ENCODE measurements around the gene GTF3C4.
"Not testable (repeated sequence)": the region's sequence is repeated elsewhere in the genome, so short reads cannot be mapped to it uniquely, and the experiment has no call there.

Gene GTF3C4

DNA sequence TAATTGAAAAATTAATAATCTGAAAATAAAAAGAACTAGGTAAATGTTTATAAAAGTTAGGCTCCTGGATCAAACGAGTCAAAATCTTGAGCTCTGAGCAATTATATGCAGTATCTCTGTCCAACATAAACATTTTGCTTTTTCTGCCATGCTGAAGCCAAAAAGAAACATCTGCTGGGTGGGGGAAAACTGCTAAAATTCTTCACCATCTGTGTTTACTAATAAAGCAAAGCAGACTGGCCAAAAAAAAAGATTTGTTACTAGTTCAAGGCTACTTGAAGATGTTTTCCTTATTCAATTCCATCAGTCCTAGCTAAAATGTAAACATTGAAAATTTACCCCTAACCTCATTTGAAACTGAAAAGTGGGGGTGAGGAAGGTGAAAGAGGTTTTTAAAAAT lies 29.7 kb downstream of the GTF3C4 start:
- DNase-seq (ENCODE audit: low read depth) = no peak

DNA sequence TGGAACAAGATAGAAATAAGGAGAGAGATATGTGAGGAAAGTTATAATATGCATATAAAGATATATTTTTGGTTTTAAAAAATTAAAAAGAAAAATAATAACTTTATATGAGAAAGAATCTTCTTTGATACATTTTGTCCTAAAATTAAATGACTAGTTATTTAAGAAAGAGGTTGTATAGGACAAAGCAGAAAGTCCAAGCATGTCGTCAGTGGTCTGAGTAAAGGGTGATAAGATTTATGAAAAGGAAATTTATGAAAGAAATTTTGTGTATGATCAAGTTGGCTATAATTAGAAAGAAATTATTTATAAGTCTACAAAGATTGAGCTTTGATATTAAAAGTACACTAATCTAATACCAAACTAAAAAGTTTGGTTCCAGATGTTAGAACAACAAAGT lies 32.0 kb downstream of the GTF3C4 start:
- DNase-seq (ENCODE audit: low read depth) = no peak

DNA sequence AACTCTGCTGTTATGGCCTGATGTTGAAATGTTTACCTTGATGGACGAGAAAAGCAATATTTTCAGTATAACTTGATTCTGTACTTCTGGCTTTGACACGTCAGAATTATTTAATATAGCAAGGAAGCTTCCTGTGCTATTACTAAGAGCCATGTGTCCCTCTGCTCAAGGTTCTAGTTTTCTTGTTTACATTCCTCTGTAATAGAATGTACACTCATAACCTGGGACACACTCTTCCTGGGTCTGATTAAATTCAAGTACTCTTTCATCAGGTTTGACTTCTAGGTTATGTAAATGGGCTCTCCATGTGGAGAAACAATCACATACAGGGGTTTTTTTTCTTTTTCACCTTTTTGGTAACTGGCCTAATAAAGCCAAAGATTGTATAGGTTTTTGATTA lies 33.1 kb downstream of the GTF3C4 start:
- no peak for DNase-seq (ENCODE audit: low read depth)

DNA sequence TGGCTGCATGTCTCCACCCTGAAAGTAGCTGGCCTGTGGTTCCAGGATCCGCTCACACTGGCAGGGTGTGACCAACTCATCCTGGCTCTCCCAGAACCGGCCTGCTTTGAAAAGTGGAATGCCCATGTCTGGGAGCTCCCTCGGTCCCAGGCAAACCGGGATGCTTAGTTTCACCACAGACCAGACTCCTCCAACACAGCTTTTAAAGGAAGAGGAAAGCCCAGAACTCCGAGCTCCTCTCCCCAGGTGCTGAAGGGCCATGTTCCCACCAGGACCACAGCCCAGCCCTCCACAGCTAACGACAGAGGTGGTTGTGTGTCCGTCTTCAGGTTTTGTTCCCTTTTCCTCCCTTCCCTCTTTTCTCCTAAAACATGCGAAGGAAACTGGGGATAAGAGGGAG lies 38.0 kb downstream of the GTF3C4 start:
- DNase-seq (ENCODE audit: low read depth) = no peak

DNA sequence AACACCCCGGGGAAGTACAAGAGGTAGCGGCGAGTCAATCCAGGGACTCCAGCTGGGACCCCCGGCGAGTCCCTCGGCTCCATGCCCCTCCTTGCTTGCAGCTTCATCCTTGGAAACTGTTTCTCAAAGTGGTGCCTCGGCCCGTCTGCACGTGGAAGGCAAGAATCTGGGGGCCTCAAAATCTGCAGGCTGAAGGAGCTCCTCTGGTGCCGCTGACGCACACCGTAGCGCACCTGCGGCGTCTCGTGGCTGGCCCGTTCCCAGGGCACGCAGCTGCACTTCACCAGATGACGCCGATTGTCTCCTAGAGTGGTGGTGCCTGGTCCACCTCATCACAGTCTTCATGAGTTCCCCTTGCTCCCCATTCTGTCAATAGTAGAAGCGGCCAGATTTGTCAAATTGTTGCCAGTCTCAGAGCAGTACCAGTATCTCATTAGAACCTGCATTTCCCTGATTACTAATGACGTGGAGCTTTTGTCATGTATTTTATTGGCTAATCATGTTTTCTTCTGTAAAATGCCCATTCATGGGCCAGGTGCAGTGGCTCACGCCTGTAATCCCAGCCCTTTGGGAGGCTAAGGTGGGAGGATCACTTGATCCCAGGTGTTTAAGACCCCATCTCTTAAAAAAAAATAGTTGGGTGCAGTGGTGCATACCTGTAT lies 38.6 kb downstream of the GTF3C4 start:
- DNase-seq (ENCODE audit: low read depth) = no peak

DNA sequence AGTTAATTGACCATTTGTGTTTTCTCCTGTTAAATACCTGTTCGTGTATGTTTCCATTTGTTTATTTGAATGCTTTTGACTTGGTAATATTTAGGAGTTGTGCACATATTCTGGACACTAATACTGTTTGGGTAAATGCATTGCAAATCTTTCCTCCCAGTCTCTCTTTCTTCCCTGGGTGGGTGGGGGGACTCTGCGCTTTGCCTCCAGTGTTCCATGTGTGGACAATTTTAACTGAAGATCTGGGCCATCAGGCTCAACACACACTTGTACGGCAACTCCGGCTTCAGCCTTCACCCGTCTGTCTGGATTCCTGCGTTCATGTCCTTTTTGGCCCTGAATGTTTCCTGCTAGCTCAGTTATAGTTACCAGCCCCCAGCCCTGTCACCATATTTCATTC lies 40.1 kb downstream of the GTF3C4 start:
- DNase-seq (ENCODE audit: low read depth) = no peak

DNA sequence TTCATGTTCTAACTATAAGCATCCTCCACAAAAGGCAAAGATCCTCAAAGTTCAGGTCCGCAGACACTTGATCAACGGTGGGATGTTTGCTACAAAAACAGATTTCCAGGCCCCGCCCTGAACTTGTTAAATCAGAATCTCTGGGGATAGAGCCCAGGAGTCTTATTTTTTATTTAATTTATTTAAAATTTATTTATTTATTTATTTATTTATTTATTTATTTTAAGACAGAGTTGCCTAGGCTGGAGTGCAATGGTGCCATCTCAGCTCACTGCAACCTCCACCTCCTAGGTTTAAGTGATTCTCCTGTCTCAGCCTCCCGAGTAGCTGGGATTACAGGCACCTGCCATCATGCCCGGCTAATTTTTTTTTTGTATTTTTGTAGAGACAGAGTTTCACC lies 40.9 kb downstream of the GTF3C4 start:
- DNase-seq (ENCODE audit: low read depth) = not testable (repeated sequence)

DNA sequence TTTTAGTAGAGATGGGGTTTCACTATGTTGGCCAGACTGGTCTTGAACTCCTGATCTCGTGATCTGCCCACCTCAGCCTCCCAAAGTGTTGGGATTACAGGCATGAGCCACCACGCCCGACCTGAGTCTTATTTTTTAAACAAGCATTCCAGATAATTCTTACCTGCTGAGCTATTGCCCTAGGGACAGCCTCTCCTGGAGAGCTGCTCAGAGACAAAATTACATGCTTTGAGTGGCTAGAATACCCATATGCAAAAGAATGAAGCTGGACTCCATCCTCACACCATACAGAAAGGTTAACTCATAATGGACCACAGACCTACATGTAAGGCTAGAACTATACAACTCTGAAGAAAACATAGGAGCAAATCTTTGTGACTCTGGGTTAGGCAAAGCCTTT lies 41.6 kb downstream of the GTF3C4 start:
- no peak for DNase-seq (ENCODE audit: low read depth)

DNA sequence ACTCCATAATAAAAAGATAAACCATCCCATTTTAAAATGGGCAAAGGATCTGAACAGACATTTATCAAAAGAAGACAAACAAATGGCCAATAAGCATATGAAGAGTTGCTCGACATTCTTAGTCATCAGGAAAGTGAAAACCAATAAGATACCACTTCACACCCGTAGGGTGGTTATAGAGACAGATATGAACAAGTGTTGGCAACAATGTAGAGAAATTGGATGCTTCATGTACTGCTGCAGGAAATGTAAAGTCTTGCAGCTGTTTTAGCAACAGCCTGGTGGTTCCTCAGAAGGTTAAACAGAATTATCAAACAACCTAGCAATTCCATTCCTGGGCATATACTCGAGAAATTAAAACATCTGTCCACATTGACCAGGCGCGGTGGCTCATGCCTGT lies 42.5 kb downstream of the GTF3C4 start:
- no peak for DNase-seq (ENCODE audit: low read depth)

DNA sequence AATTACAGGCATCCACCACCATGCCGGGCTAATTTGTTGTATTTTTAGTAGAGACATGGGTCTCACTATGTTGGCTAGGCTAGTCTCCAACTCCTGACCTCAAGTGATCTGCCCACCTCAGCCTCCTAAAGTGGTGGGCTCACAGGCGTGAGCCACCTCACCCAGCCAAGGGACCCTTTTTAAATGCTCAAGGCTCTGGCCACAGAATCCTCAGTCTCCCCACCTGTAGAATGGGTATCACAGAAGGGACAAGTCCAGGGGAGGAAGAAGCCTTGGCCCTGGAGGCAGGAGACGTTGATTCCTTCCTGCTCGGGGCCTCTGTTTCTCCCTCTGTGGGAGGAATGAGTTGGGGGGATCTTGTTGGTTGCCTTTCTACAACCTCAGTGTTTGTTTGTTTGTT lies 45.7 kb downstream of the GTF3C4 start:
- DNase-seq (ENCODE audit: low read depth) = no peak

DNA sequence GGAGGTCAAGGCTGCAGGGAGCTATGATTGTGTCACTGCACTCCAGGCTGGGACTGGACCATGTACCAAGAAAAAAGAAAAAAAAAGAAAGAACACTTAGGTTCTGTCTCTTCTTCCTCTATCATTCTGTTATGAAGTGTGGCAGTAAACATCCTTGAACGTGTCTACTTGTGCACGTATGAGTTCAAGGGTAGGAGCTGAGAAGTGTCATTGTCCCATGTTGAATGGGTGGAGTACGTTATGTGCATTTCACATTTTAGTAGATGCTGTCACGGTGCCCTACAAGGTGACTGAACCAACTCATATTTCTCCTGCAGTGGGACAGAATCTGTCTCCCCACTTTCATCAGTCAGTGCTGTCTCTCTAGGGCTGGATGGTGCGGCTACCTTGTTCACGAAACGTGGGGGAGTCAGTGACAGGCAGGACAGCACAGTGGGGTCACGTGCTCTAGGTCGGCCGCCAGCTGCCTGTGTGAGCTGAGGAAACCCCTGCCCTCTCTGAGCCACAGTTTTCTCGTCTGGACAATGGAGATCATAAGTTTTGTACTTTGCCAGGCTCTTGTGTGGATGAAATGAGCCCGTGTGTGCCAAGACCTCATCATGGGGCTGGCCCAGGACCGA lies 47.2 kb downstream of the GTF3C4 start:
- DNase-seq (ENCODE audit: low read depth) = no peak

DNA sequence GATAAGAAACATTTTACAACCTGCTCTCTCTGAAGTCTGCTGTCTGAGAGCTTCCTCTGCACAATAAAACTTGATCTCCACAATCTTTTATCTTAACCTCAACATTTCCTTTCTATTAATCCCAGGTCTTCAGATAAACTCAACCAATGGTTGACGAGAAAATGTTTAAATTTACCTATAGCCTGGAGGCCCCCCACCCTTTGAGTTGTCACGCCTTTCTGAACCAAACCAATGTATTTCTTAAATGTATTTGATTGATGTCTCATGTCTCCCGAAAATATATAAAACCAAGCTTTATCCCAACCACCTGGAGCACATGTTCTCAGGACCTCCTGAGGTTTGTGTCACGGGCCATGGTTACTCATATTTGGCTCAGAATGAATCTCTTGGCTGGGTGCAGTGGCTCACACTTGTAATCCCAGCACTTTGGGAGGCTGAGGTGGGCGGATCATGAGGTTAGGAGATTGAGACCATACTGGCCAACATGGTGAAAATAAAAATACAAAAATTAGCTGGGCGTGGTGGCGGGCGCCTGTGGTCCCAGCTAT lies 48.2 kb downstream of the GTF3C4 start:
- DNase-seq (ENCODE audit: low read depth) = not testable (repeated sequence)

DNA sequence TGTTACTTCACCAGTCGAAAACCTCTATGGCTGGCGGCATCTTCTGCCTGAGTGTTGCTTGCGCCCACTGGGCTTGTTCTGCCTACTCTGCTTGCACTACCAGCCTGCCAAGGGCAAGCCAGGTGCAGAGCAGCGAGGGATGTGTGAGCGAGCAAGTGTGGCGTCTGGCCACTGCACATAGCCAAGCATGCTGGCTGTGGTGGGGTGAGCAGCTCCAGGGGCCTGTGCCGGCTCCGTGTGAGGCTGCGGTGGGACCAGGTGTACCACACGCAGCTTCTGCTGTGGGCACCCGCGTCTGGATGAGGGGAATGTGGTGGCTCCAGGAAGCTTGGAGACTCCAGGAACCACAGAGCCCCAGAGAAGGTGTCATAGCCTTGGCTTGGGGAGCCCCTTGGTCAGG lies 51.4 kb downstream of the GTF3C4 start:
- DNase-seq (ENCODE audit: low read depth) = no peak

DNA sequence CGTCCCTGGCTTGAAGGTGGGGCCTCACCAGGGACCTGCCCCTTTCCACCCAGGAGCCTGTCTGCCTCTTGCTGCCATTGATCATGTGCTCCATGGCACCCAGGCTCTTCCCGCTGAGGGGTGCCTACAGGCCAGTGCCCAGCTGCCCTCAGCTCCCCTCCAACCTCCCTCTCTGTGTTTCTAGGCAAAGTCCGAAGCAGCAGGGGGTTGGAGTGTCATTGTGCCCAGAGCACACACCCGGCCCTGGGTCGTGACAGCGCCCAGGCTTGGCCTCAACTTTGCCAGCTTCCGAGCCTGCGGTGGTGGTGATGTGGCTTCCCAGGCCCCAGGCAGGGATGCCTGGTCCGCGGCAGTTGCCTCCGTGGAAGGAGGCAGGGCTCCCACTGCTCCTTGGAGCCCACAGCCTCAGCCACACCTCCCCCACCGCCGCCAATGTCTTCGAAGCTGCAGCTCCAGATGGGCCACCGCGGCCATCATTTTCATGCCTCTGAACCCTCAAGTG lies 52.4 kb downstream of the GTF3C4 start:
- DNase-seq (ENCODE audit: low read depth) = no peak

DNA sequence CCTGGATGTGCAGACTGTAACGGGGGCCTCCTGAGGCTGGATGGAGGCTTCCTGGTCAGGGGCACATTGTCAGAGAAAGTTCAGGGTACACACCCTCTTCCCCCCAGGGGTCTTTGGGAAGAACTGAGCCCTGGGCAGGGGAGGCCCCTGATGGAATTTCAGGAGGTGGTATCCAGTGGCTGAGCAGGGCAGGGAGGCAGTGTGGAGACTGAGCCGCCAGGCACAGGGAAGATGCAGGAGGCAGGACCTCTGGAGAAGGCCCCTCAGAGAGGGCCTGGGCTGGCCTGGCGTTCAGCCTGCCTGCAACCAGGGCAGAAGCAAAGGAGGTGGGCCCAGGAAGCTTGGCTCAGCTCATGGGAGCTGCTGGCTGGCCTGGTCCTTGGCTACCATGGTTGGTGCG lies 53.5 kb downstream of the GTF3C4 start:
- no peak for DNase-seq (ENCODE audit: low read depth)

DNA sequence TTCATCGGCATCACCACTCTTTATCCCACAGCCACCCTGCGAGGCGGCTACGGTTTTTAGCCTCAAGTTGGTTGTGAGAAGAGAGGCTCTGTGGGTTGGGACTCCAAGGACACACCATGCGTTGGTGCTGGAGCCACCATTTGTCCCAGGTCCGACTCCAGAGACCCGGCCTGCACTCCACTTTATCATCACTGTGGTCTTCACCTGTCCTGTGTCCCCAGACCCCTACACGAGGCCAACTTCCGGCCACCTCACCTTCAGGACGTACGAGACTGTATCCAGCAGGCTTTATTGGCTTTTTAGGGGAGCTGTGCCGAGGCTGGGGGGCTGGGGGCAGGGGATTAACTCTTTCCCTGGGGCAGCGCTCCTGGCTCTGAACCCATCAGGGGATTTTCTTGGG lies 55.0 kb downstream of the GTF3C4 start:
- no peak for DNase-seq (ENCODE audit: low read depth)

DNA sequence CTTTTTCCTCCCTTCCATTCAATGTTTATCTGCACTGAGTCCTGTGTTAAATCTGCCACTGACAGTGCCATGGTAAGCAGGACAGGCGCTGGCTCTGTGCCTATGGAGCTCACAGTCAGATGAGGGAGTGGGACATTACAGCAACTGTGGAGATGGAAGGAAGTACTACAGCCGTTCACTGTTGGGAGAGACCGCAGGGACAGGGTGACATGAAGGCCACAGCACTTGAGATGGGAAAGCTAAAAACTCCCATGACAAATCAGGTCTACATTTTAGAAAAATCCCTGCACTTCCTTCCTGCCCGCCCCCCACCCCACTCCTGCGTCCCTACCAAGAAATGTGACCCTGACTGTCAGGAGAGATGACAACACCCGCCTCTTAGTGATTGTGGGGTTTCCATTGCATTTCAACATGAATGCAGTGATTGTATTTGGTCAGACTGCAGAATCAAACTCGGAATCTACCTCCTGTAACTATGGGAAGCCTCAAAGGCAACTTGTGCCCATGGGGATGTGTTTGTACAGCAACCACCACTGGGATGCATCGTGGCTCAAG lies 56.4 kb downstream of the GTF3C4 start:
- no peak for DNase-seq (ENCODE audit: low read depth)

DNA sequence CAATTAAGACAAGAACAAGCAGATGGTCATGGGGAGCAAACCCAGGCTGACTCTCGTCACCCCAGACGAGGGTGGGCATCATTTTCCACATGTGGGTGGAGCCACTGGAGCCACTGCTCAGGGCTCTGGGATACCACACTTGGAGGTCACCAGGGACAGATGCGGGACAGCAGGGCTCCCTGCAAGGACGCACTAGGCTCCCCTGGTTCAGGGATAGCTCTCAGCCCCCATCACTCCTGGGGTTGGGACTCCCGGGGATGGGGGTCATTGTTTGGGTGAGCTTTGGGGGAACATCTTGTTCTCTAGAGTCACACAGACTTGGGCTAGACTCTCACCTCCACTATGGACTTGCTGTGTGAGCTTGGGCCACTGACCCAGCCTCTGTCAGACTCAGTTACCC lies 57.8 kb downstream of the GTF3C4 start:
- no peak for DNase-seq (ENCODE audit: low read depth)

DNA sequence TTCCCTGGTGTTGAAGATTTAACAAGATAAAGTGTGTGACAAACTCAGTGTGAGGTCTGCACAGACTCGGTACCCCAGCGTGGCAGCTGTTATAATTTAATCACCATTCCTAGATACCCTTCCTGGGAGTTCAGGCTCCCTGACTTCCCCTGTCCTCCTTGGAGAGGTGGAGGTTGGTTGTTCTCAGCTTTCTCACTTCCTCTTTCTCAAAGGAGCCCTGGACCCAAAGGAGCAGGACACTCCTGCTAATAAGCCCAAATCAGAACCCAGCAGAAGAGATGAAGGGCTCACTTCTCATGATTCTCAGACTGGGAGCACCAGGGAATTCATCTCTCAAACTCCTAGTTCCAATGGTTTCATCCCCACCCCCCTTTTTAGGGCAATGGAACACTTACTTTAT lies 58.2 kb downstream of the GTF3C4 start:
- no peak for DNase-seq (ENCODE audit: low read depth)

DNA sequence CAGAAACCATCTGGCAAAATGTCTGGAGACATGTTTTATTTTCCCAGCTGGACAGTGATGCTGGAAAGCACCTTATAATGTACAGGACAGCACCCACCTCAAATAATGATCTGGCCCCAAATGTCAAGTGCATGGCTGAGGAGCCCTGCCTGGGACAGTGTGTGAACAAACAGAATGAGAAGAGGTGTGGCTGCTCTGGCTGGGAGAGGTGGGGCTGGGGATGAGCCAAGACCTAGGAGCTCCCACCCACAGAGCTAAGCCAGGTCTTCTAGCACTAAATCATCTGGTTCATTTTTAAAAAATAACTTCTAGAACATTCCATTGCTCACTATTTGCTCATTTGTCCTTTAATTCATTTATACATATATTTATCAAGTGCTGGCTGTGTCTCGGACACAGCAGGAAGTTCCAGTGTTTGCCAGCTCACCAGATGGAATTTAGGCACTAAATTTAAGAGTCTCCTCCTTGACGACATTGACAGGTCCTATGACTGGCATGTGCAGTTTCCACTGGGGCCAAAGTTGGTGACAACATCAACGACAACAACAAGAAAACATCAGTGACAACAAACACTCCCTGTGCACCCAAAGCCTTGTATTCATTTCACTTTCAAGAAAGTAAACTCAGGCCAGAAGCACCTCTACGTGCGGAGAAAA lies 59.1 kb downstream of the GTF3C4 start:
- no peak for DNase-seq (ENCODE audit: low read depth)

DNA sequence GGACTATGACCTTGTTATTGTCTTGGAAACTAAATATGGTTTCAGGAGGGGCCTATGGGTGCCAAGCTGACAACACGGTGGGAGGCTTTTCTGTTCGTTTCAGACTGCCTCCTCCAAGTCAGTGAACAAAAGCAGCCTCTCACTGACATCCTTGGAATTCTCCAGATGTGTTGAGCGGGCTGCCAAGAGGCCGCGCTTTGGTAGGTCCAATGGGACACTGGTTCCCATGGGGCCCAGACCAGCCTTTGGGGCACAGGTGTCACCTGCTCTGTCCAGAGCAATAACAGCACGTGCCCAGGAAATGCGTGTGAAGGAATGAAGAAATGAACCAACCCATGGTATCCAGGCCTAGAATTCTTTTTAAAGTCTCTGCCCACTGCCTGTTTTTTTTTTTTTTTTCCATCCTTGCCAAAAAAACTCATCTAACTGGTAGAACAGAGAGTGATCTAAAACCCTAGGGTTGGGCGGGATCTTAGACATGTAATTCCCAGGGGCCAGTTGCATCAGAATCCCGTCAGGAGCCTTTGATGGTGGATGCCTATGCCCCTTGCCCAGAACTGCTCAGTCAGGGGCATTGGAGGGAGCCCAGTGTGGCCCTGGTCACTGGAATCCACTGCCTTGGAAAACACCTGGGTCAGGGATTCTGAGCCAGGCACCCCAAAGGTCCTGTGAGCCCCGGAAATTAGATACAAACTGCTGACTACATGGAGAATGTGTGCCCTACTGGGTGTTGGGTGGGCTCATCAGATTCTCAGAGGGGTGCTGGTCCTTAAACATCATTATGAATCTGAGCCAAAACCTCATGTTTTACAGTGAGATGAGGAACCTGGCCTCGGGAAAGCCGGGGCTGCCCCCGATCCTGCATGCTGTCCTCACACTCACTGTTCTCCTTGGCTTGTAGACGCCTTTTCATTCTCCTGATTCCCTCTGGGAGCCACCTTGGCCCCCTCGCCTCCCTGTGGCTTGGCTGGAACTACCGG lies 60.1 kb downstream of the GTF3C4 start:
- DNase-seq (ENCODE audit: low read depth) = no peak

DNA sequence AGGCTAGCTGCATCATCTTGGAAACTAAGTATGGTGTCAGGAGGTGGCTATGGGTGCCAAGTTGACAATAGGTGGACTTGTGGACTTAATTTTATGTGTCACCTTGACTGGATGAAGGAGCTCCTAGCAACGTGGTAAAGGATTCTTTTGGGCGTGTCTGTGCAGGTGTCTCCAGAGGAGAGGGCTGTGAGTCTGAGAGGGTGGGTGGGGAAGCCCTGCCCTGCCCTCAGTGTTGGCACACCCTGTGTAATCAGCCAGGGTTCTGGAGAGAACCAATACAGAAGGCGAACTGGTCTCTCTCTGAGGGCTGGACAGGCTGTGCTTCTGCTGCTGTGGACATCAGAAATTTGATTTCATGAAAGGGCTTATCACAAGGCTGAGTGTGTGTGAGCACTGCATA lies 61.0 kb downstream of the GTF3C4 start:
- DNase-seq (ENCODE audit: low read depth) = no peak
